Measurements from ENCODE around the gene LSM6. TPM values are rescaled to one million over a fixed set of nuclear protein-coding genes. Genes with fewer than 3 reads are reported as not detected.

LSM6 gene
- total and polyA plus RNA-seq, 9 donors: 19.6 to 48.5 (median 28.3) TPM

- TF ChIP-seq POLR2A (IDR thresholded peaks at IDR 0.05) (no peak), CTCF (IDR thresholded peaks at IDR 0.05) (no peak), EP300 (IDR thresholded peaks at IDR 0.05) (no peak)
- H3K27ac ChIP-seq: no peak overlapping the region
- no peaks in the 10 kb centered on the region for H3K9me3 ChIP-seq
- intact Hi-C loops (cut with DNase I): no loop called here
- DNase-seq: no peak
- 74 to 78% (median 77%) methylated on average over 7 of the region's 7 CpGs for WGBS, 3 donors
- H3K4me1 ChIP-seq (ENCODE audit: insufficient read depth): peaks cover 9% of the 10 kb centered on the region
- H3K27me3 ChIP-seq: no peaks in the 10 kb centered on the region
- H3K36me3 ChIP-seq: no peaks in the 10 kb centered on the region
- H3K4me3 ChIP-seq: no peak overlapping the region
Measured at GRCh38 chr4:146179784-146180370, 4.4 kb downstream of the LSM6 start.

GRCh38 chr4:146182443-146182842, 6.9 kb downstream of the LSM6 start:
- H3K27me3 ChIP-seq: no peaks in the 10 kb centered on the region
- WGBS, 3 donors: 94 to 100% (median 99%) methylated on average over 3 of the region's 3 CpGs

DNA sequence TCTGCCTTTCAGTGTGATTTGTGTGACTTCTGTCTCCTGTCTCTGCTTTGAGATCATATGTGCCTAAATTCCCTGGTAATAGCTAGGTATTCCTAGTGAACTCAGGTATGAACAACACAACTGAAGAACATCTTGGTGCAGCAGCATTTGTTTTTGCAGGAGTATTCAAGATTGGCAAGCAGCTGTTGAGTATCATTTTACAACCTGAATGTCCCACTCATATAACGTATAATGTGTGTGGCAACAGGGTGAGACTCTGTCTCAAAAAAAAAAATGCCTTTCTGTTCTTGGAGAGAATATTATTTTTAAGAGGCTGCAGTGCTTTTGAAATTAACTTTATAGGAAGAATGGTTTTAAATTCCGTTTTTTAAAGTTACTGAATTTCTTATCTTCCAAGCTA, 7.7 kb downstream of the LSM6 start:
- H3K9me3 ChIP-seq: no peaks in the 10 kb centered on the region
- TF ChIP-seq CTCF (IDR thresholded peaks at IDR 0.05) (no peak), POLR2A (IDR thresholded peaks at IDR 0.05) (no peak), EP300 (IDR thresholded peaks at IDR 0.05) (no peak)
- WGBS, 3 donors: 90 to 91% (median 90%) methylated on average over 2 of the region's 2 CpGs
- no peak overlapping the region for H3K4me3 ChIP-seq
- H3K4me1 ChIP-seq (ENCODE audit: insufficient read depth): peaks cover 3% of the 10 kb centered on the region
- H3K36me3 ChIP-seq: no peaks in the 10 kb centered on the region
- no peak overlapping the region for H3K27ac ChIP-seq
- DNase-seq: no peak
- intact Hi-C loops (cut with DNase I): no loop called here
- H3K27me3 ChIP-seq: no peaks in the 10 kb centered on the region

More at GRCh38 chr4:146182443-146182842, 6.9 kb downstream of the LSM6 start:
- Histone ChIP-seq H3K27ac (no peak overlapping the region), H3K36me3 (no peaks in the 10 kb centered on the region), H3K4me1 (ENCODE audit: insufficient read depth) (peaks cover 6% of the 10 kb centered on the region), H3K4me3 (no peak overlapping the region), H3K9me3 (no peaks in the 10 kb centered on the region)
- TF ChIP-seq POLR2A (IDR thresholded peaks at IDR 0.05) (no peak), EP300 (IDR thresholded peaks at IDR 0.05) (no peak), CTCF (IDR thresholded peaks at IDR 0.05) (no peak)
- no peak for DNase-seq
- intact Hi-C loops (cut with DNase I): no loop called here

DNA sequence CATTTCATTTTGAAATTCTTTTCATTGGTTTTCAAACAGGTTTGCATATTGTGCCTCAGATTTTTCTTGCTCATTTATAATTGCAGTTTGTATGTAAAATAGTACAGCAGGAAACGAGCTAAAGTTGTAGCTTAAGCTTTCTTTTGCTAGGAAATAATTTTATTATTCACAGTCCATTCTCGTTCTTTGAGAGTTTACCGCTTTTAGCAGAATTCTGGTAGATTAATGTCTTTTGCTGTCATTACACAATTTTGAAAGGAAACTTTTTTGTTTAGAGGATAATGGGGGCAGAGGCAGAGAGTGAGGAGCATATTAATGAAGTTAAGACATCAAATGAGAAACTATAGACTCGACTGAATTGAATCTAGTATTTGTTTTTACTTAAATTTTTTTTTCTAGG, 10.5 kb downstream of the LSM6 start:
- intact Hi-C loops (cut with DNase I): no loop called here
- Histone ChIP-seq H3K9me3 (no peaks in the 10 kb centered on the region), H3K36me3 (no peaks in the 10 kb centered on the region), H3K27ac (no peak overlapping the region), H3K27me3 (no peaks in the 10 kb centered on the region), H3K4me1 (ENCODE audit: insufficient read depth) (no peaks in the 10 kb centered on the region), H3K4me3 (no peak overlapping the region)
- no peak for DNase-seq
- TF ChIP-seq POLR2A (IDR thresholded peaks at IDR 0.05): no peak
- no peak for TF ChIP-seq CTCF (IDR thresholded peaks at IDR 0.05)
- TF ChIP-seq EP300 (IDR thresholded peaks at IDR 0.05): no peak
- WGBS, 3 donors: 92 to 94% (median 94%) methylated on average over 4 of the region's 4 CpGs

All from ovary (tissue), 9 donors.